H9 (cell line): ENCODE data around the gene LIPC. TPM values are rescaled to one million over a fixed set of nuclear protein-coding genes. Genes with fewer than 3 reads are reported as not detected.

ENCODE experiments used
- DNase-seq: peaks from one replicate; pipeline ENCODE4 v3.0.0-alpha.2; 2017
- H2AFZ ChIP-seq: one replicate; pipeline ENCODE4 v1.6.1; 2013; ENCODE audit warnings: mild to moderate bottlenecking, low read length, control low read depth, moderate library complexity
- H2AK5ac ChIP-seq: 2 replicates; pipeline ENCODE4 v1.6.1; 2013; ENCODE audit warnings: low read length, control low read depth, mixed read lengths; ENCODE audit not compliant: insufficient read length
- H2BK120ac ChIP-seq: one replicate; pipeline ENCODE4 v1.6.1; 2013; ENCODE audit warnings: low read depth, mild to moderate bottlenecking, low read length, control low read depth, inconsistent platforms; ENCODE audit not compliant: poor library complexity, severe bottlenecking
- H2BK12ac ChIP-seq: 2 replicates; pipeline ENCODE4 v1.6.1; 2013; ENCODE audit warnings: low read length, control low read depth, mixed read lengths, low read depth; ENCODE audit not compliant: insufficient read length
- H2BK15ac ChIP-seq: 2 replicates; pipeline ENCODE4 v1.6.1; 2013; ENCODE audit warnings: low read depth, low read length, control low read depth
- H2BK20ac ChIP-seq: one replicate; pipeline ENCODE4 v1.6.1; 2013; ENCODE audit warnings: low read depth, mild to moderate bottlenecking, low read length, control low read depth, inconsistent platforms; ENCODE audit not compliant: poor library complexity, severe bottlenecking
- H2BK5ac ChIP-seq: 2 replicates; pipeline ENCODE4 v1.6.1; 2013; ENCODE audit warnings: low read length, control low read depth, mixed read lengths; ENCODE audit not compliant: insufficient read length
- H3K14ac ChIP-seq: 2 replicates; pipeline ENCODE4 v1.6.1; 2013; ENCODE audit warnings: low read length, control low read depth; ENCODE audit not compliant: insufficient read depth
- H3K18ac ChIP-seq: 2 replicates; pipeline ENCODE4 v1.6.1; 2013; ENCODE audit warnings: low read depth, mild to moderate bottlenecking, mixed read lengths, low read length, control low read depth; ENCODE audit not compliant: insufficient read length
- H3K23ac ChIP-seq: 2 replicates; pipeline ENCODE4 v1.6.1; 2013; ENCODE audit warnings: low read length, control low read depth, mixed read lengths, low read depth; ENCODE audit not compliant: insufficient read length
- H3K23me2 ChIP-seq: 2 replicates; pipeline ENCODE4 v1.6.1; 2013; ENCODE audit warnings: low read depth, mild to moderate bottlenecking, mixed read lengths, low read length, control low read depth; ENCODE audit not compliant: insufficient read length, poor library complexity, severe bottlenecking
- H3K27ac ChIP-seq: 2 replicates; pipeline ENCODE4 v1.5.1; 2013; ENCODE audit warnings: low read length, control low read depth, mixed read lengths, low read depth; ENCODE audit not compliant: insufficient read length
- H3K27me3 ChIP-seq: 2 replicates; pipeline ENCODE4 v1.6.1; 2013; ENCODE audit warnings: low read length, control low read depth, inconsistent platforms; ENCODE audit not compliant: insufficient read depth
- H3K4ac ChIP-seq: 2 replicates; pipeline ENCODE4 v1.6.1; 2013; ENCODE audit warnings: low read depth, mild to moderate bottlenecking, control low read depth, inconsistent platforms, low read length, moderate library complexity
- H3K4me1 ChIP-seq: 2 replicates; pipeline ENCODE4 v1.6.1; 2013; ENCODE audit warnings: low read length, control low read depth, inconsistent platforms; ENCODE audit not compliant: insufficient read depth
- H3K4me2 ChIP-seq: 2 replicates; pipeline ENCODE4 v1.6.1; 2013; ENCODE audit warnings: low read length, control low read depth, mixed read lengths; ENCODE audit not compliant: insufficient read length, insufficient read depth
- H3K56ac ChIP-seq: 2 replicates; pipeline ENCODE4 v1.6.1; 2013; ENCODE audit warnings: low read depth, mild to moderate bottlenecking, mixed read lengths, low read length, control low read depth; ENCODE audit not compliant: insufficient read length
- H3K79me1 ChIP-seq: 2 replicates; pipeline ENCODE4 v1.6.1; 2013; ENCODE audit warnings: low read depth, mild to moderate bottlenecking, moderate library complexity, low read length, control low read depth, inconsistent platforms; ENCODE audit not compliant: insufficient read depth, poor library complexity, severe bottlenecking
- H3K79me2 ChIP-seq: 2 replicates; pipeline ENCODE4 v1.6.1; 2013; ENCODE audit warnings: low read length, control low read depth, inconsistent platforms; ENCODE audit not compliant: insufficient read depth
- H3K9ac ChIP-seq: 2 replicates; pipeline ENCODE4 v1.6.1; 2013; ENCODE audit warnings: low read length, control low read depth, mixed read lengths; ENCODE audit not compliant: insufficient read length; ENCODE audit errors: extremely low read depth
- H3K9me3 ChIP-seq: one replicate; pipeline ENCODE4 v1.6.1; 2013; ENCODE audit warnings: low read depth, low read length, inconsistent platforms; ENCODE audit not compliant: control insufficient read depth
- H3T11ph ChIP-seq: one replicate; pipeline ENCODE4 v1.6.1; 2013; ENCODE audit warnings: mild to moderate bottlenecking, low read length, control low read depth, inconsistent platforms
- H4K20me1 ChIP-seq: one replicate; pipeline ENCODE4 v1.6.1; 2013; ENCODE audit not compliant: control insufficient read depth, insufficient read length, insufficient read depth
- H4K5ac ChIP-seq: 2 replicates; pipeline ENCODE4 v1.6.1; 2013; ENCODE audit warnings: low read depth, mild to moderate bottlenecking, mixed read lengths, low read length, control low read depth; ENCODE audit not compliant: insufficient read length
- H4K8ac ChIP-seq: replicated peaks from 2 replicates; pipeline ENCODE4 v1.6.1; 2013; ENCODE audit warnings: low read length, control low read depth, mixed read lengths, low read depth; ENCODE audit not compliant: insufficient read length
- H4K91ac ChIP-seq: 2 replicates; pipeline ENCODE4 v1.6.1; 2013; ENCODE audit warnings: low read depth, mild to moderate bottlenecking, moderate library complexity, mixed read lengths, low read length, control low read depth; ENCODE audit not compliant: insufficient read length
- H3K27ac Mint-ChIP-seq, 3 experiments: 2 replicates in 2 of 3; 3 replicates in 1 of 3; pipeline ENCODE4 v1.8.0; 2020 to 2021; ENCODE audit warnings: mixed read lengths in 3 of 3, mild to moderate bottlenecking in 1 of 3, moderate library complexity in 1 of 3
- H3K27me3 Mint-ChIP-seq: 2 replicates; pipeline ENCODE4 v1.8.0; 2021; ENCODE audit warnings: low read depth, mild to moderate bottlenecking, moderate library complexity, mixed read lengths
- H3K36me3 Mint-ChIP-seq, 3 experiments: 2 replicates in 2 of 3; 3 replicates in 1 of 3; pipeline ENCODE4 v1.8.0; 2020 to 2021; ENCODE audit warnings: low read depth in 3 of 3, mixed read lengths in 3 of 3; ENCODE audit not compliant: insufficient read depth in 1 of 3
- H3K4me1 Mint-ChIP-seq, 2 experiments: 2 replicates each; pipeline ENCODE4 v1.8.0; 2020; ENCODE audit warnings: mixed read lengths in 2 of 2
- H3K4me3 Mint-ChIP-seq, 2 experiments: 2 replicates in 1 of 2; 3 replicates in 1 of 2; pipeline ENCODE4 v1.8.0; 2020 to 2021; ENCODE audit warnings: mild to moderate bottlenecking in 2 of 2, mixed read lengths in 2 of 2, moderate library complexity in 1 of 2
- H3K9me3 Mint-ChIP-seq, 2 experiments: 2 replicates in 1 of 2; 3 replicates in 1 of 2; pipeline ENCODE4 v1.8.0; 2020; ENCODE audit warnings: mild to moderate bottlenecking in 2 of 2, mixed read lengths in 2 of 2, moderate library complexity in 1 of 2
- WGBS: extraction: QIAGEN DNeasy Blood & Tissue Kit; methylation state at CpG from one replicate; pipeline ENCODE4 v1.1.7; 2013; ENCODE audit warnings: missing lambda C conversion rate, low lambda C conversion rate, mixed read lengths; ENCODE audit not compliant: insufficient read length; ENCODE audit errors: extremely low coverage; 5-methylcytosine and 5-hydroxymethylcytosine counted together
- total RNA-seq: library from RNA; stranded (reverse); gene quantifications from 2 replicates; pipeline ENCODE4 v1.2.1, GENCODE V29; 2021
- TF ChIP-seq, protein P1 (sequence below): fragments of 200-600 bp; sonication (generic); conservative IDR thresholded peaks from 3 replicates; pipeline ENCODE4 v1.8.0; 2021; ENCODE audit warnings: antibody characterized with exemption, mild to moderate bottlenecking

Gene LIPC
- total RNA-seq, 1 experiment from 2014 or later: not detected

GRCh38 chr15:58479941-58480340, 48.1 kb downstream of the LIPC start:
- no peak for DNase-seq
- H4K91ac ChIP-seq: no peak overlapping the region
- no peak overlapping the region for H3K27ac ChIP-seq
- H3K23ac ChIP-seq: no peak overlapping the region
- no peaks in the 10 kb centered on the region for H3K9me3 ChIP-seq
- H4K5ac ChIP-seq: no peak overlapping the region
- Mint-ChIP-seq H3K4me3 (no peak overlapping the region), H3K4me1 (no peaks in the 10 kb centered on the region), H3K27ac (no peak overlapping the region), H3K36me3 (no peaks in the 10 kb centered on the region), H3K9me3 (no peaks in the 10 kb centered on the region; a peak in 1 of 5 replicates), H3K27me3 (no peaks in the 10 kb centered on the region; the same call in 1 of the 2 replicates)
- H3K56ac ChIP-seq: no peak overlapping the region
- no peak overlapping the region for H3K14ac ChIP-seq
- no peak overlapping the region for H2BK15ac ChIP-seq
- H3K9ac ChIP-seq: no peak overlapping the region
- no peaks in the 10 kb centered on the region for H4K20me1 ChIP-seq
- no peak overlapping the region for H2BK12ac ChIP-seq
- no peaks in the 10 kb centered on the region for H3K23me2 ChIP-seq
- no peak overlapping the region for H2BK120ac ChIP-seq
- no peaks in the 10 kb centered on the region for H3K79me2 ChIP-seq
- H2AK5ac ChIP-seq: no peak overlapping the region
- H2BK5ac ChIP-seq: no peak overlapping the region
- TF ChIP-seq, protein P1, sequence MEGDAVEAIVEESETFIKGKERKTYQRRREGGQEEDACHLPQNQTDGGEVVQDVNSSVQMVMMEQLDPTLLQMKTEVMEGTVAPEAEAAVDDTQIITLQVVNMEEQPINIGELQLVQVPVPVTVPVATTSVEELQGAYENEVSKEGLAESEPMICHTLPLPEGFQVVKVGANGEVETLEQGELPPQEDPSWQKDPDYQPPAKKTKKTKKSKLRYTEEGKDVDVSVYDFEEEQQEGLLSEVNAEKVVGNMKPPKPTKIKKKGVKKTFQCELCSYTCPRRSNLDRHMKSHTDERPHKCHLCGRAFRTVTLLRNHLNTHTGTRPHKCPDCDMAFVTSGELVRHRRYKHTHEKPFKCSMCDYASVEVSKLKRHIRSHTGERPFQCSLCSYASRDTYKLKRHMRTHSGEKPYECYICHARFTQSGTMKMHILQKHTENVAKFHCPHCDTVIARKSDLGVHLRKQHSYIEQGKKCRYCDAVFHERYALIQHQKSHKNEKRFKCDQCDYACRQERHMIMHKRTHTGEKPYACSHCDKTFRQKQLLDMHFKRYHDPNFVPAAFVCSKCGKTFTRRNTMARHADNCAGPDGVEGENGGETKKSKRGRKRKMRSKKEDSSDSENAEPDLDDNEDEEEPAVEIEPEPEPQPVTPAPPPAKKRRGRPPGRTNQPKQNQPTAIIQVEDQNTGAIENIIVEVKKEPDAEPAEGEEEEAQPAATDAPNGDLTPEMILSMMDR: no peak
- H3K79me1 ChIP-seq: no peaks in the 10 kb centered on the region
- no CpG with 5 or more reads among the region's 3 CpGs for WGBS
- H3K27me3 ChIP-seq: no peaks in the 10 kb centered on the region
- no peak overlapping the region for H3K4ac ChIP-seq
- no peak overlapping the region for H3T11ph ChIP-seq
- no peak overlapping the region for H3K4me2 ChIP-seq
- no peak overlapping the region for H2AFZ ChIP-seq
- H2BK20ac ChIP-seq: no peak overlapping the region
- H3K4me1 ChIP-seq: no peaks in the 10 kb centered on the region
- no peak overlapping the region for H3K18ac ChIP-seq
- no peak overlapping the region for H4K8ac ChIP-seq
